Fibroblast of lung (primary cell): ENCODE measurements around the gene SLCO2B1. TPM values are rescaled to one million over a fixed set of nuclear protein-coding genes. Genes with fewer than 3 reads are reported as not detected.

Experiments
- DNase-seq, 2 donors: peaks; one replicate each; pipeline versions ENCODE4 v3.0.0 to v3.0.0-alpha.2; 2010; ENCODE audit warnings: low read depth in 2 of 2
- H2AFZ ChIP-seq: 2 replicates; pipeline ENCODE4 v1.5.1; 2012; ENCODE audit warnings: low read length, control low read depth, inconsistent platforms
- H3K27ac ChIP-seq: 2 replicates; pipeline ENCODE4 v1.5.1; 2011; ENCODE audit warnings: low read length, control low read depth; ENCODE audit not compliant: insufficient read depth
- H3K27me3 ChIP-seq: 2 replicates; pipeline ENCODE4 v1.5.1; 2011; ENCODE audit warnings: mild to moderate bottlenecking, low read length; ENCODE audit not compliant: control insufficient read depth, insufficient read depth
- H3K36me3 ChIP-seq: 2 replicates; pipeline ENCODE4 v1.5.1; 2011; ENCODE audit warnings: low read length; ENCODE audit not compliant: control insufficient read depth, insufficient read depth
- H3K4me1 ChIP-seq: 2 replicates; pipeline ENCODE4 v1.5.1; 2011; ENCODE audit warnings: low read length; ENCODE audit not compliant: control insufficient read depth, insufficient read depth; ENCODE audit errors: extremely low read depth
- H3K4me2 ChIP-seq: 2 replicates; pipeline ENCODE4 v1.5.1; 2011; ENCODE audit warnings: low read length, control low read depth; ENCODE audit not compliant: insufficient read depth; ENCODE audit errors: extremely low read depth
- H3K4me3 ChIP-seq, 4 experiments: fragments of 200-600 bp in 1 of 4; sonication (generic) in 1 of 4; replicated peaks in 1 of 4; 2 replicates each; pipeline ENCODE4 v1.5.1; 2011 to 2016; ENCODE audit warnings: low read length in 4 of 4, low read depth in 3 of 4, mild to moderate bottlenecking in 3 of 4, control low read depth in 2 of 4, inconsistent platforms in 1 of 4, mixed read lengths in 1 of 4; ENCODE audit not compliant: insufficient read depth in 1 of 4; ENCODE audit errors: control extremely low read depth in 1 of 4
- H3K79me2 ChIP-seq: 2 replicates; pipeline ENCODE4 v1.5.1; 2012; ENCODE audit warnings: mild to moderate bottlenecking, low read length, inconsistent platforms; ENCODE audit not compliant: control insufficient read depth, insufficient read depth
- H3K9ac ChIP-seq: 2 replicates; pipeline ENCODE4 v1.5.1; 2011; ENCODE audit warnings: mild to moderate bottlenecking, low read length, control low read depth; ENCODE audit not compliant: insufficient read depth
- H3K9me3 ChIP-seq: 2 replicates; pipeline ENCODE4 v1.5.1; 2012; ENCODE audit warnings: low read depth, low read length; ENCODE audit not compliant: control insufficient read depth, insufficient read depth
- H4K20me1 ChIP-seq: 2 replicates; pipeline ENCODE4 v1.5.1; 2011; ENCODE audit warnings: low read length; ENCODE audit not compliant: control insufficient read depth, insufficient read depth; ENCODE audit errors: extremely low read depth
- CTCF ChIP-seq, 2 donors: IDR thresholded peaks in 1 of 2; conservative IDR thresholded peaks in 1 of 2; 1 replicate in 1 of 2; 2 replicates in 1 of 2; pipeline ENCODE4 v1.5.1; 2011 to 2012; ENCODE audit warnings: low read length in 2 of 2, control low read depth in 1 of 2, inconsistent platforms in 1 of 2, low read depth in 1 of 2, mild to moderate bottlenecking in 1 of 2
- EZH2 ChIP-seq: IDR thresholded peaks from 2 replicates; pipeline ENCODE4 v1.5.1; 2012; ENCODE audit warnings: low read length, control low read depth, mild to moderate bottlenecking; ENCODE audit errors: missing control alignments
- polyA plus RNA-seq, 2 donors: library from polyadenylated mRNA; depleted of rRNA in 1 of 2; stranded (reverse) in 1 of 2; unstranded in 1 of 2; fragments of >200 nt; gene quantifications; 2 replicates each; pipeline ENCODE4 v1.2.1, GENCODE V29; 2011 to 2012; ENCODE audit warnings: missing spikeins in 1 of 2
- total RNA-seq: library from RNA; depleted of rRNA; stranded (reverse); fragments of >200 nt; gene quantifications from 2 replicates; pipeline ENCODE4 v1.2.1, GENCODE V29; 2014

The SLCO2B1 gene
- total and polyA plus RNA-seq, 2 donors (not counting 1 experiment from before 2014, with no cell fraction given), result not detected

- Histone ChIP-seq H3K9me3 (no peaks in the 10 kb centered on the region), H2AFZ (no peak overlapping the region), H3K4me3 (no peak overlapping the region), H3K27me3 (peaks cover 27% of the 10 kb centered on the region), H3K79me2 (no peaks in the 10 kb centered on the region), H3K27ac (no peak overlapping the region), H3K4me1 (no peaks in the 10 kb centered on the region), H3K9ac (no peak overlapping the region), H4K20me1 (no peaks in the 10 kb centered on the region), H3K4me2 (no peak overlapping the region), H3K36me3 (no peaks in the 10 kb centered on the region)
- DNase-seq, result no peak
- no peak for TF ChIP-seq CTCF (conservative IDR thresholded peaks at IDR 0.05 in 1 of 2, IDR thresholded peaks at IDR 0.05 in 1 of 2; ENCODE audit: low read depth in 1 of 2, low read length in 2 of 2)
- TF ChIP-seq EZH2, result no peak
These were observed 10.7 kb downstream of the SLCO2B1 start for GRCh38 chr11:75161506-75162095.

- H3K79me2 ChIP-seq, result no peaks in the 10 kb centered on the region
- peaks cover 29% of the 10 kb centered on the region for H3K27me3 ChIP-seq
These were observed 12.0 kb downstream of the SLCO2B1 start for GRCh38 chr11:75162954-75163353.

More at GRCh38 chr11:75162954-75163353, 12.0 kb downstream of the SLCO2B1 start:
- Histone ChIP-seq H2AFZ (no peak overlapping the region), H4K20me1 (no peaks in the 10 kb centered on the region), H3K36me3 (no peaks in the 10 kb centered on the region), H3K27ac (no peak overlapping the region), H3K4me1 (no peaks in the 10 kb centered on the region), H3K9me3 (no peaks in the 10 kb centered on the region), H3K9ac (no peak overlapping the region), H3K4me2 (no peak overlapping the region), H3K4me3 (no peak overlapping the region)
- TF ChIP-seq CTCF (conservative IDR thresholded peaks at IDR 0.05 in 1 of 2, IDR thresholded peaks at IDR 0.05 in 1 of 2; ENCODE audit: low read depth in 1 of 2, low read length in 2 of 2), result no peak
- TF ChIP-seq EZH2, result no peak
- no peak for DNase-seq
